B cell (primary cell): ENCODE measurements around the gene PURB. TPM values are rescaled to one million over a fixed set of nuclear protein-coding genes. Genes with fewer than 3 reads are reported as not detected.
"Not testable (repeated sequence)": the region's sequence is repeated elsewhere in the genome, so short reads cannot be mapped to it uniquely, and the experiment has no call there.

Experiments
- ATAC-seq: fragments of 200-7000 bp; cut with Tn5 transposase; one replicate; pipeline ENCODE4 v1.10.0; 2021; ENCODE audit warnings: low read depth, mild to moderate bottlenecking, moderate number of reproducible peaks, moderate library complexity
- CTCF ChIA-PET: fragments of 350-600 bp; sonication (Branson Sonifier 250); formaldehyde crosslinking; loops from one replicate; lab custom pipeline; 2021; ENCODE audit warnings: antibody characterized with exemption, inconsistent platforms; lab: Charles Lee
- POLR2A ChIA-PET: fragments of 350-600 bp; sonication (Branson Sonifier 250); formaldehyde crosslinking; loops from one replicate; lab custom pipeline; 2021; ENCODE audit warnings: antibody characterized with exemption; lab: Charles Lee
- DNase-seq: peaks from one replicate; pipeline ENCODE4 v3.0.0; 2013
- H2AFZ ChIP-seq: 2 replicates; pipeline ENCODE4 v1.6.1; 2012; ENCODE audit warnings: mild to moderate bottlenecking, low read depth, low read length; ENCODE audit not compliant: insufficient read depth, poor library complexity, severe bottlenecking
- H3K27ac ChIP-seq, 2 donors: 1 replicate in 1 of 2; 2 replicates in 1 of 2; pipeline ENCODE4 v1.5.1; 2012 to 2013; ENCODE audit warnings: low read length in 2 of 2, mild to moderate bottlenecking in 2 of 2, moderate library complexity in 1 of 2
- H3K27me3 ChIP-seq, 4 experiments: fragments of 200-600 bp in 1 of 4; sonication (generic) in 1 of 4; replicated peaks in 1 of 4; 1 replicate in 2 of 4; 2 replicates in 2 of 4; pipeline versions ENCODE4 v1.6.1 to v1.7.0; 2013 to 2016; ENCODE audit warnings: low read length in 3 of 4, mild to moderate bottlenecking in 2 of 4, mixed read lengths in 1 of 4, moderate library complexity in 1 of 4; ENCODE audit not compliant: insufficient read depth in 4 of 4, control insufficient read depth in 3 of 4; ENCODE audit errors: control extremely low read depth in 1 of 4
- H3K36me3 ChIP-seq, 2 experiments: replicated peaks in 1 of 2; 1 replicate in 1 of 2; 2 replicates in 1 of 2; pipeline versions ENCODE4 v1.6.1 to v1.7.1; 2013; ENCODE audit warnings: low read length in 1 of 2; ENCODE audit not compliant: insufficient read depth in 2 of 2, control insufficient read depth in 1 of 2; ENCODE audit errors: control extremely low read depth in 1 of 2, extremely low read depth in 1 of 2
- H3K4me1 ChIP-seq, 2 donors: fragments of 200-600 bp in 1 of 2; sonication (generic) in 1 of 2; 1 replicate in 1 of 2; 2 replicates in 1 of 2; pipeline versions ENCODE4 v1.5.1 to v1.6.1; 2013 to 2017; ENCODE audit warnings: low read length in 2 of 2; ENCODE audit not compliant: control insufficient read depth in 2 of 2, insufficient read depth in 2 of 2
- H3K4me2 ChIP-seq: replicated peaks from 2 replicates; pipeline ENCODE3; 2012; ENCODE audit warnings: mild to moderate bottlenecking, low read depth, low read length; ENCODE audit not compliant: poor library complexity, severe bottlenecking
- H3K4me3 ChIP-seq, 5 experiments: fragments of 200-600 bp in 1 of 5; sonication (generic) in 1 of 5; 1 replicate in 3 of 5; 2 replicates in 2 of 5; pipeline versions ENCODE4 v1.5.1 to v1.7.0; 2011 to 2016; ENCODE audit warnings: low read length in 4 of 5, mild to moderate bottlenecking in 4 of 5, low read depth in 2 of 5, control low read depth in 1 of 5, moderate library complexity in 1 of 5; ENCODE audit not compliant: insufficient read depth in 1 of 5; ENCODE audit errors: control extremely low read depth in 1 of 5, extremely low read depth in 1 of 5
- H3K79me2 ChIP-seq: fragments of 200-600 bp; sonication (generic); one replicate; pipeline ENCODE4 v1.6.0; 2016; ENCODE audit warnings: low read length; ENCODE audit not compliant: control insufficient read depth, insufficient read depth
- H3K9ac ChIP-seq: fragments of 200-600 bp; sonication (generic); 2 replicates; pipeline ENCODE4 v1.6.1; 2017; ENCODE audit warnings: mild to moderate bottlenecking, low read length, moderate library complexity
- H3K9me3 ChIP-seq, 3 donors: one replicate each; pipeline versions ENCODE4 v1.6.1 to v1.7.1; 2013; ENCODE audit warnings: low read length in 2 of 3; ENCODE audit not compliant: control insufficient read depth in 2 of 3, insufficient read depth in 1 of 3; ENCODE audit errors: control extremely low read depth in 1 of 3
- H4K20me1 ChIP-seq: 2 replicates; pipeline ENCODE4 v1.6.0; 2012; ENCODE audit warnings: mild to moderate bottlenecking, low read length; ENCODE audit not compliant: insufficient read depth, control insufficient read depth, poor library complexity, severe bottlenecking
- H3K27ac Mint-ChIP-seq: one replicate; pipeline ENCODE4 v1.8.0; 2021; ENCODE audit warnings: mixed read lengths
- H3K27me3 Mint-ChIP-seq: one replicate; pipeline ENCODE4 v1.8.0; 2021; ENCODE audit warnings: mixed read lengths
- H3K4me1 Mint-ChIP-seq: one replicate; pipeline ENCODE4 v1.8.0; 2021; ENCODE audit warnings: mixed read lengths
- H3K4me3 Mint-ChIP-seq: one replicate; pipeline ENCODE4 v1.8.0; 2021; ENCODE audit warnings: mixed read lengths
- H3K9me3 Mint-ChIP-seq: one replicate; pipeline ENCODE4 v1.8.0; 2022; ENCODE audit warnings: mixed read lengths; ENCODE audit not compliant: insufficient read depth
- EZH2 ChIP-seq: IDR thresholded peaks from 2 replicates; pipeline ENCODE4 v1.6.1; 2012; ENCODE audit warnings: borderline replicate concordance, low read depth, mild to moderate bottlenecking, moderate library complexity, low read length; ENCODE audit not compliant: insufficient read depth, poor library complexity, severe bottlenecking
- WGBS: methylation state at CpG from one replicate; pipeline ENCODE4 v1.1.5; 2013; ENCODE audit warnings: missing lambda C conversion rate; ENCODE audit not compliant: insufficient coverage; 5-methylcytosine and 5-hydroxymethylcytosine counted together
- intact Hi-C: fragments of 100-400 bp; cut with micrococcal nuclease; formaldehyde crosslinking; loops from one replicate; pipeline ENCODE4 v1.10.0; 2022
- polyA plus RNA-seq: library from polyadenylated mRNA; depleted of rRNA; stranded (reverse); fragments of >200 nt; gene quantifications from 2 replicates; pipeline ENCODE4 v1.2.3, GENCODE V29; 2012
- total RNA-seq, 2 donors: library from RNA; stranded (reverse); fragments of 120-200 nt in 1 of 2; gene quantifications; 1 replicate in 1 of 2; 2 replicates in 1 of 2; pipeline versions ENCODE4 v1.2.3 to v1.2.4, GENCODE V29; 2013 to 2022
- TF ChIP-seq, protein P1 (sequence below): fragments of 200-600 bp; IDR thresholded peaks from one replicate; pipeline ENCODE4 v1.8.0; 2022; ENCODE audit warnings: antibody characterized with exemption, mild to moderate bottlenecking

PURB gene
- total and polyA plus RNA-seq, 2 donors (not counting 1 experiment from before 2014, with no cell fraction given): 6.4 to 28.6 TPM

DNA sequence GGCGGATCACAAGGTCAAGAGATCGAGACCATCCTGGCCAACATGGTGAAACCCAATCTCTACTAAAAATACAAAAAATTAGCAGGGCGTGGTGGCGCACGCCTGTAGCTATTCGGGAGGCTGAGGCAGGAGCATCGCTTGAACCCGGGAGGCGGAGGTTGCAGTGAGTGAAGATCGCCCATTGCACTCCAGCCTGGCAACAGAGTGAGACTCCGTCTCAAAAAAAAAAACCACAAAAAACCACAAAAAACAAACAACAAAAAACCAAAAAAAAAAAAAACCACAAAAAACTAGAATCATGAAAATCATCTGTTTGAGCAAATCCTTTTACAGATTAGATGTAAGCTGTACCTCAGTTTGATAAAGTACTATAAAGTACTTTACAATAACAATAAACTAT, 38.9 kb downstream of the PURB start:
- Histone ChIP-seq H3K9ac (peak overlapping the region; percentile 73), H3K79me2 (peaks cover 49% of the 10 kb centered on the region), H3K27ac (peak overlapping the region; percentile 94), H3K4me2 (peak overlapping the region; percentile 69), H3K36me3 (peaks cover 0 to 11% of the 10 kb centered on the region in 2 experiments), H3K4me1 (peaks cover 16 to 24% of the 10 kb centered on the region in 2 donors), H4K20me1 (peaks cover 29% of the 10 kb centered on the region), H3K4me3 (peak overlapping the region; percentile 67 to 97 (median 76))
- H3K9me3 Mint-ChIP-seq, H2AFZ ChIP-seq, H3K27me3 ChIP-seq, DNase-seq, H3K27me3 Mint-ChIP-seq, H3K9me3 ChIP-seq, ATAC-seq: not testable (repeated sequence)
- ChIA-PET CTCF (interaction anchor here (0.6 to 7.0 kb wide), 19 partner anchors 10 to 378 kb away, joined by 3 to 54 read pairs (median 8); partner anchors contain the start of genes OGDH, PPIA and TMED4), POLR2A (interaction anchor here (0.7 to 2.2 kb wide), 5 partner anchors 16 to 240 kb away, joined by 3 to 13 read pairs (median 7); partner anchors contain the start of genes OGDH, PPIA and PURB)
- Mint-ChIP-seq H3K4me3 (peak overlapping the region; percentile 99), H3K4me1 (peaks cover 35% of the 10 kb centered on the region), H3K27ac (peak overlapping the region; percentile 100)
- 18% methylated on average over 6 of the region's 11 CpGs for WGBS
- intact Hi-C loops: loop anchor here (5.0 kb wide), 4 partner anchors 141 to 604 kb away; partner anchors contain the start of gene CCM2

DNA sequence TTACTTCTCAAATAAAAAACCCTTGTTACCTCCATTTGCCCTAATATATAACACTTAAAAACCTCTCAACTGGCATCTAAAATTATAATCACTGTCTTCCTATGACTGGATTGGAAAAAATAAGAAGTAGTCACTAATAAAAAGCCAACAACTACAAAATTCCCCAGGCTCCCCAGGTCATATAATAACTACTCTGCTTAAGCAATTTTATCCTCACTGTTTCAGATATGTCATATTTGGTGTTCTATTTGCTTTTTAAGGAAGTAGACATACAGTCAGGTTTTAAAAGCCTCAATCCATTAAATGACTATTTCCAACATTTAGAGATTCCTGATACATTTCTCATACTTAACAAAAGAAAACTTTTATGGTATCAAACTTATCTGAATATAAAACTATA, 39.9 kb downstream of the PURB start:
- Histone ChIP-seq H3K27me3 (no peaks in the 10 kb centered on the region), H2AFZ (no peak overlapping the region), H3K4me3 (no peak overlapping the region), H3K9me3 (no peaks in the 10 kb centered on the region), H4K20me1 (peaks cover 37% of the 10 kb centered on the region), H3K36me3 (peaks cover 0 to 19% of the 10 kb centered on the region in 2 experiments), H3K4me2 (peak overlapping the region; percentile 69), H3K4me1 (peaks cover 16 to 24% of the 10 kb centered on the region in 2 donors), H3K79me2 (peaks cover 59% of the 10 kb centered on the region), H3K27ac (peak overlapping the region in 1 of 2 donors; percentile 94), H3K9ac (peak overlapping the region; percentile 73)
- H3K27ac Mint-ChIP-seq: no peak overlapping the region
- DNase-seq (peak; percentile 22), ATAC-seq (no peak)
- POLR2A ChIA-PET: interaction anchor here (0.9 kb wide), 1 partner anchor 16 kb away, joined by 3 read pairs; no protein-coding TSS in a partner anchor
- TF ChIP-seq EZH2: no peak
- TF ChIP-seq, protein P1, sequence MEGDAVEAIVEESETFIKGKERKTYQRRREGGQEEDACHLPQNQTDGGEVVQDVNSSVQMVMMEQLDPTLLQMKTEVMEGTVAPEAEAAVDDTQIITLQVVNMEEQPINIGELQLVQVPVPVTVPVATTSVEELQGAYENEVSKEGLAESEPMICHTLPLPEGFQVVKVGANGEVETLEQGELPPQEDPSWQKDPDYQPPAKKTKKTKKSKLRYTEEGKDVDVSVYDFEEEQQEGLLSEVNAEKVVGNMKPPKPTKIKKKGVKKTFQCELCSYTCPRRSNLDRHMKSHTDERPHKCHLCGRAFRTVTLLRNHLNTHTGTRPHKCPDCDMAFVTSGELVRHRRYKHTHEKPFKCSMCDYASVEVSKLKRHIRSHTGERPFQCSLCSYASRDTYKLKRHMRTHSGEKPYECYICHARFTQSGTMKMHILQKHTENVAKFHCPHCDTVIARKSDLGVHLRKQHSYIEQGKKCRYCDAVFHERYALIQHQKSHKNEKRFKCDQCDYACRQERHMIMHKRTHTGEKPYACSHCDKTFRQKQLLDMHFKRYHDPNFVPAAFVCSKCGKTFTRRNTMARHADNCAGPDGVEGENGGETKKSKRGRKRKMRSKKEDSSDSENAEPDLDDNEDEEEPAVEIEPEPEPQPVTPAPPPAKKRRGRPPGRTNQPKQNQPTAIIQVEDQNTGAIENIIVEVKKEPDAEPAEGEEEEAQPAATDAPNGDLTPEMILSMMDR: no peak
- CTCF ChIA-PET: interaction anchor here (0.7 to 7.0 kb wide), 8 partner anchors 11 to 292 kb away, joined by 3 to 54 read pairs (median 14); no protein-coding TSS in a partner anchor
- intact Hi-C loops: loop anchor here (5.0 kb wide), 4 partner anchors 142 to 603 kb away; partner anchors contain the start of gene CCM2
- H3K27me3 Mint-ChIP-seq: no peaks in the 10 kb centered on the region
- peak overlapping the region; percentile 20 for H3K4me3 Mint-ChIP-seq
- peaks cover 35% of the 10 kb centered on the region for H3K4me1 Mint-ChIP-seq
- H3K9me3 Mint-ChIP-seq: no peaks in the 10 kb centered on the region

DNA sequence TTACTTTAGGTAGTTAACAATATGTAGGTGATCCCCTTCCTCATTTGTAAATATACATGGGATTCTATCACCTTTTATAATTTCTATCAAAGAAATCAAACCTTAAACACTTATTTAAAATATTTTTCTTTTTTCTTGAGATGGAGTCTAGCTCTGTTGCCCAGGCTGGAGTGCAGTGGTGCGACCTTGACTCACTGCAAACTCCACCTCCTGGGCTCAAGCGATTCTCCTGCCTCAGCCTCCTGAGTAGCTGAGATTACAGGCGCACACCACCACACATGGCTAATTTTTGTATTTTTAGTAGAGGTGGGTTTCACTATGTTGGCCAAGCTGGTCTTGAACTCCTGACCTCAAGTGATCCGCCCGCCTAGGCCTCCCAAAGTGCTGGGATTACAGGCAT, 41.9 kb downstream of the PURB start:
- intact Hi-C loops, H3K9me3 ChIP-seq, H3K27me3 Mint-ChIP-seq, DNase-seq, H3K4me3 Mint-ChIP-seq, H3K9ac ChIP-seq, H3K27ac Mint-ChIP-seq, H3K4me3 ChIP-seq, H2AFZ ChIP-seq, H3K4me2 ChIP-seq, H3K27me3 ChIP-seq, H3K27ac ChIP-seq, ATAC-seq, H3K9me3 Mint-ChIP-seq: not testable (repeated sequence)
- CTCF ChIA-PET: interaction anchor here (0.6 to 7.0 kb wide), 6 partner anchors 14 to 294 kb away, joined by 3 to 54 read pairs (median 4); no protein-coding TSS in a partner anchor
- Histone ChIP-seq H3K36me3 (peaks cover 0 to 33% of the 10 kb centered on the region in 2 experiments), H3K4me1 (peaks cover 8 to 21% of the 10 kb centered on the region in 2 donors), H3K79me2 (peaks cover 78% of the 10 kb centered on the region), H4K20me1 (peaks cover 45% of the 10 kb centered on the region)
- H3K4me1 Mint-ChIP-seq: peaks cover 35% of the 10 kb centered on the region
- POLR2A ChIA-PET: interaction anchor here (0.6 kb wide), 1 partner anchor 255 kb away, joined by 5 read pairs; no protein-coding TSS in a partner anchor
- WGBS: 90% methylated on average over 2 of the region's 5 CpGs
